Measurements from ENCODE around the gene LAMA3. TPM values are rescaled to one million over a fixed set of nuclear protein-coding genes. Genes with fewer than 3 reads are reported as not detected.

LAMA3 gene, protein sequence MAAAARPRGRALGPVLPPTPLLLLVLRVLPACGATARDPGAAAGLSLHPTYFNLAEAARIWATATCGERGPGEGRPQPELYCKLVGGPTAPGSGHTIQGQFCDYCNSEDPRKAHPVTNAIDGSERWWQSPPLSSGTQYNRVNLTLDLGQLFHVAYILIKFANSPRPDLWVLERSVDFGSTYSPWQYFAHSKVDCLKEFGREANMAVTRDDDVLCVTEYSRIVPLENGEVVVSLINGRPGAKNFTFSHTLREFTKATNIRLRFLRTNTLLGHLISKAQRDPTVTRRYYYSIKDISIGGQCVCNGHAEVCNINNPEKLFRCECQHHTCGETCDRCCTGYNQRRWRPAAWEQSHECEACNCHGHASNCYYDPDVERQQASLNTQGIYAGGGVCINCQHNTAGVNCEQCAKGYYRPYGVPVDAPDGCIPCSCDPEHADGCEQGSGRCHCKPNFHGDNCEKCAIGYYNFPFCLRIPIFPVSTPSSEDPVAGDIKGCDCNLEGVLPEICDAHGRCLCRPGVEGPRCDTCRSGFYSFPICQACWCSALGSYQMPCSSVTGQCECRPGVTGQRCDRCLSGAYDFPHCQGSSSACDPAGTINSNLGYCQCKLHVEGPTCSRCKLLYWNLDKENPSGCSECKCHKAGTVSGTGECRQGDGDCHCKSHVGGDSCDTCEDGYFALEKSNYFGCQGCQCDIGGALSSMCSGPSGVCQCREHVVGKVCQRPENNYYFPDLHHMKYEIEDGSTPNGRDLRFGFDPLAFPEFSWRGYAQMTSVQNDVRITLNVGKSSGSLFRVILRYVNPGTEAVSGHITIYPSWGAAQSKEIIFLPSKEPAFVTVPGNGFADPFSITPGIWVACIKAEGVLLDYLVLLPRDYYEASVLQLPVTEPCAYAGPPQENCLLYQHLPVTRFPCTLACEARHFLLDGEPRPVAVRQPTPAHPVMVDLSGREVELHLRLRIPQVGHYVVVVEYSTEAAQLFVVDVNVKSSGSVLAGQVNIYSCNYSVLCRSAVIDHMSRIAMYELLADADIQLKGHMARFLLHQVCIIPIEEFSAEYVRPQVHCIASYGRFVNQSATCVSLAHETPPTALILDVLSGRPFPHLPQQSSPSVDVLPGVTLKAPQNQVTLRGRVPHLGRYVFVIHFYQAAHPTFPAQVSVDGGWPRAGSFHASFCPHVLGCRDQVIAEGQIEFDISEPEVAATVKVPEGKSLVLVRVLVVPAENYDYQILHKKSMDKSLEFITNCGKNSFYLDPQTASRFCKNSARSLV (N-terminal part only)
- 4.1 TPM for total RNA-seq
- long read RNA-seq, partial matches to known transcripts, result 0 of 1 reads
- long read RNA-seq, other reads (novel, unspliced or antisense), result 1 of 1 reads

DNA sequence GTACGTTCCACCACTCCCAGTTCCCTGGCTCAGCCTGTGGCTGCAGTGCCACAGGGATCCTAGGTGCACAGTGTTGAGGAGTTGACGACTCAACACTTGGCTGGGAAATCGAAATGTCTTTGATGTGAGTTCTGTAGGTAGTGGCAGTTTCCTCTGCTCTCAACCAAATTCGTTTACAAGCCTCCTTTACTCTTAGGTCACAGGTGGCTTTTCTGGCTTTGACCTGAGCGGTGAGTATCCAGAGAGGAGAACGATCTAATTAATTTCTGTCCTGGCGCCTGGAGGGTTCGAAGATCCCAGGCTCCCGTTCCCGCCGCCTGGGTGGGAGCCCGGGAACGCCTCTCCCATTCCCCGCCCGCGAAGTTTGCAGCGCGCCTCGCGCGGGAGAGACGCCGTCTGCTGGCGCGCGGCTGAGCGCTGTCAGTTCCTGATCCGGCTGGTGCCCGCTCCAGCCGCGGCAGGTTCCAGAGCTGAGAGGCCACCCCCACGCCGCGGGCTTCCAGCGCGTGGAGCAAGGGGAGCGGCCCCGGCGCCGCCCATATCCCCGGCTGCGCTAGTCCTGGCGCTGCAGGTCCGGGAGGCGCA, at the start of gene LAMA3:
Gene LAMA3, plus strand, starts transcription at position 423 of the 585 bp plus-strand sequence. CDS start 231 bp downstream, outside the sequence.
- DNase-seq (ENCODE audit: missing footprints) (peak; percentile 83), ATAC-seq (peak; percentile 92)
- intact Hi-C loops (cut with DNase I), result loop anchor here (5.0 kb wide), 1 partner anchor 67 kb away; no protein-coding TSS in a partner anchor

GRCh38 chr18:23640052-23640451, 49.2 kb upstream of the LAMA3 start:
- no peak for ATAC-seq
- DNase-seq (ENCODE audit: missing footprints), result no peak
- intact Hi-C loops (cut with DNase I), result no loop called here

DNA sequence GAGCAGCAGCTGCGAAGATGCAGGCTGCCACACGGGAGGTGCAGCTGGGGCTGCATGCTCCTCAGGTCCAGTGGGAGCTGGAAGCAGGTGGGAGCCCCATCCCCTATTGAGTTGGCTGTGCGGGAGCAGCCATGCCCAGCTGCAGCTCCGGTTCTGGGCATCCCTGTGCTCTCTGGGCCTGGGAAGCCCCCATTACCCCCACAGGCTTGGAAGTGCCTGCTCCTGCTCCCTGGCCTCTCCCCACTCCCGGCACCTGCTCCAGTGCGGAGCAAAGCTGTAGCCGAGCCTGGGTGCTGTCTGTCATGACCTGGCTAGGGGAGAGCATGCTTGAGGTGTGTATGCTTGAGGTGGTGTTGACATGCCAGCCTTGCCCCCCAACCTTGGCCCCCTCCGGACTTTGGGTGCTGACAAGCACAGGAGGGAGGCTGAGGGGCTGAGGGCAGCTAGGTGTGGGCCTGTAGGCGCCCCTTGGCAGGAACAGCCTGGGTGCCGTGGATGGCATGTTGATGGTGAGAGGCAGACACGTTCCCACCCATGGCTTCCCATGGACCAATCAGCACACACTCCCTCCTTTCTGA, 48.0 kb upstream of the LAMA3 start:
- DNase-seq (ENCODE audit: missing footprints) (no peak), ATAC-seq (no peak)
- intact Hi-C loops (cut with DNase I), result no loop called here

DNA sequence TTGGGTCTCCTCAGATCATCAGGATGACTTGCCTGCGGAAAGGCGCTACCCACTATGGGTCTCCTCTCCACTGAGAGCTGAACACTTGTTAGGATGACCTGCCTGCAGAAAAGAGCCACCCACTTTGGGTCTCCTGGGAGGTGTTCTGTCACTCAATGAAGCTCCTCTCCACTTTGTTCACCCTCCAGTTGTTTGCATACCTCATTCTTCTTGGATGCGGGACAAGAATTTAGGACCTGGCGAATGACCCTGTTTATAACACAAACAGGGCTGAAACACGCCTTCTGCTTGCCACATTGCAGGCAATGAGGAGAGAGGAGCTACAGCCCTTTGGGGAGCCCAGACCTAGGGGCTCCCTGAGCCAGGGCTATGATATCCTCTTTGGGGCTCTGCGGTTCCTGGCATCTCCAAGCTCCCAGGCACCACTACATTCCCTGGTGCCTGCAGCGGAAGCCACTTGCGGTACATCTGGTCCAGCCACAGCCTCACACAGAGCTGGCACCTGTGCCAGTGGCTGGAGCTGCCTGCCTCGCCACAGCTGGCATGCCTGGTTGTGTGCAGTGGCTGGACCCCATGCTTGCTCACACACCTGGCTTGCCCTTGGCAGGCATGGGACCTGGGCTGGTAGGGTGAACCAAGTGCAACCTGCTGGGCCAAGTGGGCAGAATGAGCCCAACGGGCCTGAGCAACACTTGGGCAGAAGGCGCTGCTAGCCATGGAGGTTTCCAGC, 47.2 kb upstream of the LAMA3 start:
- ATAC-seq (no peak), DNase-seq (ENCODE audit: missing footprints) (no peak)
- intact Hi-C loops (cut with DNase I), result no loop called here

DNA sequence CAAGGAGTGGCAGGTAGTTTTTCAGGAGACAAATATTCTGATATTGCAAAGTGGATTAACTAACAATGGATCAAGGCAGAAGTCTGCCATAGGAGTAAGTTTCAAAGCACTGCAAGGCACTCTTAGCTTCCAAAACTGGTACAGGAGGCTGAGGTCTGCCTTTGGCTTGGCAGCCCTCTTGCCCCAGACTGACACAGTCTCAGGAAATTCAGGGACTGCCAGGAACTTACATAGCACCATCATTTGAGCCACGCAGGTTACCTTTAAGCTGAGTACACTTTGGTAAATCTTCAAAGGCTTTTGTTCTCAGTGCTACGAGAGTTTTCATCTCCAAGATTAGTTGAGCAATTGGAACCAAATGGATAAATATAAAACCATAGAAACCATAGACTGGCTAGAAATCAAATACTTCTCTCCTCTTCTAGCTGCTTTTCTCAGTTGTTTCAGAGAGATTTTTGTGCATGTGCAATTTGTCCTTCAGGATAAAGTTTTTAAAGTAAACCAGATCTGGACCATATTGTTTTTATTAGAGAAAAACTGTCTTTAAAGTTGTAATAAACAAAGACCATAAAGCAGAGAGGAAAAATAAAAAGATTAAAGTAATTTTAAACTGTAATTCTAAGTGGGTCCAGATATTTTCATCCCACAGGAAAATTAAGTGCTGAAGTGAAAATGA, 45.3 kb upstream of the LAMA3 start:
- intact Hi-C loops (cut with DNase I), result no loop called here
- ATAC-seq (no peak), DNase-seq (ENCODE audit: missing footprints) (no peak)

GRCh38 chr18:23645568-23646175, 43.6 kb upstream of the LAMA3 start:
- intact Hi-C loops (cut with DNase I), result no loop called here
- DNase-seq (ENCODE audit: missing footprints), result no peak
- no peak for ATAC-seq

DNA sequence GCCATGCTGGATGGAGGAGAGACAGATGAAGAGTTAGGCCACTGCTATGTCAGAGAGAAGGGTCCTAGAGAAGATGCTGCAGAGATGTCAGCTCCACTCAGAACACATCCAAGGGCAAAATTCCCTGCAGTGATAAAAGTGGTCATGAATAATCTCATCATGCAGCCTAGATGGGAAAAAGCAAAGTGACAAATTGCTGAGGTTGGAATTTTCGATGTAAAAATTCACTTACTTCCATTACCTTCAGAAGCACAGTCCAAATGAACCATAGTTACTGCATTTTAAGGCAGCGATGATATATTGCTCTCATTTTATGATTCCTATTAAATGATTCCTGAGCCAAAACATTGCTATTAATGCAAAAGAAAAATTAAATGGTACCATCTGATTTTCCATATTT, 43.0 kb upstream of the LAMA3 start:
- no peak for ATAC-seq
- DNase-seq (ENCODE audit: missing footprints), result no peak
- intact Hi-C loops (cut with DNase I), result no loop called here

DNA sequence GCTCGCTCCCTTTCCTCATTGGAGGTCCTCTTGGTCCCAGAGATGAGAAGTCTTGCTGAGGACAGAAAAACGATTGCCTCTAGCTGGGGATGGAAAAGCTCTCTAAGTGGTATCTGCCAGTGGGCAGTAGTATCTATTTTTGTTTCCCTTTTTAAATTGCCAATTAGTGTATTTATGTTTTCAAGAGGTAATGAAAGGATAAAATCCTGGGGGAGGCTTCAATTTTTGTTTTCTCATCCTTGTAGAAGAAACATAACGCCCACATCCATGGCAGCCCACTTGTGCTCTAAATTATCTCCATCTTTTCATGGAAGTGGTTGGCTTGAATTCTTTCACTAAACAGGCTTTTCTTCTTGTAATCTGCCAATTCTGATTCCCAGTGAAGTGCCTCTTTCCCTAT, 40.8 kb upstream of the LAMA3 start:
- ATAC-seq (no peak), DNase-seq (ENCODE audit: missing footprints) (no peak)
- intact Hi-C loops (cut with DNase I), result no loop called here

DNA sequence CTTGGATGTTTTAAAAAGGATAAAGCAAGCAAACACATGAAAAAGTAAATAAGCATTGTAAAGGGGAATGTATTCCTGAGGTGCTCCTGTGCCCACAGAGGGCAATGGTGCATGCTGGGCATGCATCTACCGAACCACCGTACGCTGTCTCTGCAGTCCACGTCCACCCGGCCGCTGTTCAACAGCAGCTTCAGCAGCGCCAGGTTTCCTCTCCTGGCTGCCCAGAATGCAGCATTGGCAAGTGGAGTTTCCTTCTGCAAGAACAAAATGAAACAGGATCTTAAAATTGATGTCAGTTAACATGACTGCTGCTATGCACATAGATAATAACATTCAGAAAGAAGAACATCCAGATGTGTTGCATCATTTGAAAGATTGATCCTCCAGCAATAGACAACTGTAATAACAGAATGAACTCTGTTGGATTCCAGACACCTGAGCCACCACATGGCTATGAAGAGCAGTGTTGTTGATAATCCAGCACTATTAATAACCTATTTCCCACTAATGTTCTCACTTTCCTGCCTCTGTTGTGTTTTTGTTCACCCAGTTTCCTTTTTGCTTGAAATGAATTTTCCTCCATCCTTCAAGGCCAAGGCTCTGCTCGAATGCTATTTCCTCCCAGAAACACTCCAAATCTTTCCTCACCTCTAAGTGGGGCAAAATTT, 40.2 kb upstream of the LAMA3 start:
- DNase-seq (ENCODE audit: missing footprints) (no peak), ATAC-seq (no peak)
- intact Hi-C loops (cut with DNase I), result no loop called here

GRCh38 chr18:23650968-23651927, 38.0 kb upstream of the LAMA3 start:
- ATAC-seq (peak; percentile 28), DNase-seq (ENCODE audit: missing footprints) (no peak)
- intact Hi-C loops (cut with DNase I), result no loop called here

DNA sequence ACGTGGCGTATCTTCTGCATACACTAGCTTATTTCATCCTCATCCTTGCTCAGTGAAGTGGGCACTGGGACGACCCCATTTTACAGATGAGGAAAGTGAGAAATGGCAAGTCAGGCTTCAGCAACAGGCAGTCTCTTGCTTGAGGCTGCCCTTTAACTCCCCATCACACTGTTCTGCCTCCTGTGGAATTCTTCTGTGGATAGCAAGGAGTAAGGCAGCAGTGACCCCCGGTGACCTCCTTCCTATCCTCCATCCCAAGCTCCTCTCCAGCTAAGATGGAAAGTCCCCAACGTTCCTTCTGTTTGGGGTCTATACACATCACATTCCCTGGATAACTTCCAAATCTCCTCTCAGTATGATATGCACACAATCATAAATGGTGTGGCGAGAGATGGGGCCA, 37.0 kb upstream of the LAMA3 start:
- DNase-seq (ENCODE audit: missing footprints), result no peak
- ATAC-seq, result no peak
- intact Hi-C loops (cut with DNase I), result no loop called here

GRCh38 chr18:23658285-23658684, 31.0 kb upstream of the LAMA3 start:
- DNase-seq (ENCODE audit: missing footprints) (no peak), ATAC-seq (no peak)
- intact Hi-C loops (cut with DNase I), result no loop called here

- intact Hi-C loops (cut with DNase I), result no loop called here
- peak; percentile 27 for ATAC-seq
- DNase-seq (ENCODE audit: missing footprints), result no peak
Measured at GRCh38 chr18:23661735-23662308, 27.4 kb upstream of the LAMA3 start.

GRCh38 chr18:23662309-23663263, 26.7 kb upstream of the LAMA3 start, which contains the start of gene ANKRD29:
Gene ANKRD29 (minus strand): TSS chr18:23662911. CDS start chr18:23662730, 181 bp downstream.
- intact Hi-C loops (cut with DNase I), result no loop called here
- ATAC-seq (peak; percentile 74), DNase-seq (ENCODE audit: missing footprints) (peak; percentile 73)
